AG04450 (cell line): ENCODE results near the gene EREG. TPM values are rescaled to one million over a fixed set of nuclear protein-coding genes. Genes with fewer than 3 reads are reported as not detected.
"Not testable (repeated sequence)": the region's sequence is repeated elsewhere in the genome, so short reads cannot be mapped to it uniquely, and the experiment has no call there.

Experiments used
- CTCF ChIA-PET: fragments of 300-600, 350-600 bp; formaldehyde crosslinking; extraction: SDS; loops from one replicate; lab custom pipeline; 2022; ENCODE audit warnings: antibody characterized with exemption, inconsistent platforms; lab: Charles Lee
- POLR2A ChIA-PET: fragments of 350-600 bp; formaldehyde crosslinking; extraction: SDS; loops from one replicate; lab custom pipeline; 2021; ENCODE audit warnings: antibody characterized with exemption, inconsistent platforms; lab: Yijun Ruan, JAX
- DNase-seq: peaks from one replicate; pipeline ENCODE4 v3.0.0-alpha.2; 2011; ENCODE audit warnings: low read depth, low spot score
- H3K27ac ChIP-seq: one replicate; pipeline ENCODE4 v1.5.1; 2012; ENCODE audit warnings: low read depth, low read length, control low read depth
- H3K27me3 ChIP-seq: one replicate; pipeline ENCODE4 v1.6.0; 2012; ENCODE audit warnings: low read length; ENCODE audit not compliant: control insufficient read depth, insufficient read depth
- H3K4me3 ChIP-seq: 2 replicates; pipeline ENCODE4 v1.5.1; 2011; ENCODE audit warnings: mild to moderate bottlenecking, low read depth, low read length, control low read depth
- H3K9me3 ChIP-seq: 2 replicates; pipeline ENCODE4 v1.5.1; 2012; ENCODE audit warnings: low read length; ENCODE audit not compliant: control insufficient read depth, insufficient read depth
- CTCF ChIP-seq: IDR thresholded peaks from 2 replicates; pipeline ENCODE4 v1.5.1; 2011; ENCODE audit warnings: low read depth, low read length, control low read depth, inconsistent platforms
- polyA plus RNA-seq: library from polyadenylated mRNA; depleted of rRNA; stranded (reverse); fragments of >200 nt; gene quantifications from 2 replicates; pipeline ENCODE4 v1.2.3, GENCODE V29; 2011

Gene EREG
- polyA plus RNA-seq, 1 experiment: 1.8 TPM

DNA sequence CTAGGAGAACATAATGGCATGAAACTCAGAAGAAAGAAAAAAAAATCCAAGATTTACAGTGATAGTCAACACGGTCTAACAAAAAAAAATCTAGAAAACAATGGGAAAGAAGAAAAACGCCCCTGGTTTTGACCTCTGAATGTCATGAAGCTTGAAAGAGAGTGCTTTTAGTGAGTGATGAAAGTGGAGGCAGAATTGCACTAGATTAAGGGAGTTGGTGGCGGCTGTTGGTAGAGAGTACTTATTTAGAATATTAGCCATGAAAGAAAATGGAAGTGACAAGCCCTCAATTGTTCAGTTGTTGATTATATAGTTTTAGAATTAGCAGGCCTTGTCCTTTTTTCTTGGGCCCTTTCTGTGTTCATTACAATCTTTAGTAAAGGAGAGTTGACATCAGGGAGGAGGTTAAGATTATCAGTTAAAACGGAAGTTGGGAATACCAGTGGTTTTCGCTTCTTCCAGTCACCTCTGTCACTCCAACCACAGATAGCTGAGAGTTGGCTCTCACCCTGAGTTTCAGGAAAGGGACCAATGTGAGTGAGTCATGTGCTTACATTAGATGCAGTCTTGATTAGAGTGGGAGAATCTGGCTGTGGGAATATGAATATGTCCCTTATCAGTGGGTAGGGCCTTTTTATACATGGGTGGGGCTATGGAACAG lies 29.7 kb downstream of the EREG start:
- no peak for TF ChIP-seq CTCF
- Histone ChIP-seq H3K4me3 (no peak overlapping the region), H3K27me3 (no peaks in the 10 kb centered on the region), H3K9me3 (peaks cover 8% of the 10 kb centered on the region; the same call in 1 of the 2 replicates), H3K27ac (no peak overlapping the region)
- DNase-seq: no peak
- ChIA-PET CTCF (interaction anchor here (1.4 kb wide), 1 partner anchor 137 kb away, joined by 3 read pairs; no protein-coding TSS in a partner anchor), POLR2A (no interaction called here)

DNA sequence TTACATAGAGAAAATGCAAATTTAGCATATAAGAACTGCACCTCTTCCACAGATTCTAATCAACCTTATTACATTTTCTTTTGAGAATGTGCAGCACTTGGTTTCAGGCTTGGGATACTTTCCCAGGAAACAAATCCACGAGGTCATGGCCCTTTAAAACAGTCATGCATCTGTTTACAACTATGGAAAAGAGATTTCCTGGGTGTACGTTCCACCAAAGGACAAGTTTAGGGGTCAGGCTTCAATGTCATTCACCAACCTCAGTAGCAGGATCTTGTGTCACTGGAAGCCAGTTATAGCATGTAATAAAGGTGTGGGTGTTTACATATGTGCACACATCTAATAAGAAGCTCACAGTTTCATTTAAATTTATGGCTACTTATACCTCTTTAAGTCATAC lies 30.7 kb downstream of the EREG start:
- no peak overlapping the region for H3K27ac ChIP-seq
- ChIA-PET POLR2A (no interaction called here), CTCF (interaction anchor here (0.5 to 1.4 kb wide), 2 partner anchors 18 to 136 kb away, joined by 3 to 6 read pairs; no protein-coding TSS in a partner anchor)
- H3K9me3 ChIP-seq: peaks cover 8% of the 10 kb centered on the region; the same call in 1 of the 2 replicates
- no peak overlapping the region for H3K4me3 ChIP-seq
- TF ChIP-seq CTCF: no peak
- DNase-seq: no peak
- H3K27me3 ChIP-seq: no peaks in the 10 kb centered on the region

GRCh38 chr4:74397748-74398426 lies 32.9 kb downstream of the EREG start:
- no peak for DNase-seq
- H3K4me3 ChIP-seq: no peak overlapping the region

DNA sequence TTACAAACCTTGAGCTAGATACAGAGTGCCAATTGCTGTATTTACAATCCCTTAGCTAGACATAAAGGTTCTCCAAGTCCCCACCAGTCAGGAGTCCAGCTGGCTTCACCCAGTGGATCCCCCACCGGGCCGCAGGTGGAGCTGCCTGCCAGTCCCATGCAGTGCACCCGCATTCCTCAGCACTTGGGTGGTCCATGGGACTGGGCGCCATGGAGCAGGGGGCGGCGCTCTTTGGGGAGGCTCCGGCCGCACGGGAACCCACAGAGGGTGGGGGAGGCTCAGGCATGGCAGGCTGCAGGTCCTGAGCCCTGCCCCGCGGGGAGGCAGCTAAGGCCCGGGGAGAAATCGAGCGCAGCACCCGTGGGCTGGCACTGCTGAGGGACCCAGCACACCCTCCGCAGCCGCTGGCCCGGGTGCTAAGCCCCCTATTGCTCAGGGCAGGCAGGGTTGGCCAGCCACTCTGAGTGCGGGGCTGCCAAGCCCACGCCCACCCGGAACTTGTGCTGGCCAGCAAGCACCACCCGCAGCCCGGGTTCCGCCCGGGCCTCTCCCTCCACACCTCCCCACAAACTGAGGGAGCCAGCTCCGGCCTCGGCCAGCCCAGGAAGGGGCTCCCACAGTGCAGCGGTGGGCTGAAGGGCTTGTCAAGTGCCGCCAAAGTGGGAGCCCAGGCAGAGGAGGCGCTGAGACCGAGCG lies 34.1 kb downstream of the EREG start:
- POLR2A ChIA-PET, DNase-seq, H3K4me3 ChIP-seq, H3K27me3 ChIP-seq, H3K27ac ChIP-seq, H3K9me3 ChIP-seq: not testable (repeated sequence)
- CTCF ChIA-PET: interaction anchor here (1.1 kb wide), 1 partner anchor 132 kb away, joined by 3 read pairs; no protein-coding TSS in a partner anchor

More at GRCh38 chr4:74397748-74398426, 32.9 kb downstream of the EREG start:
- ChIA-PET POLR2A (no interaction called here), CTCF (interaction anchor here (1.1 kb wide), 1 partner anchor 133 kb away, joined by 3 read pairs; no protein-coding TSS in a partner anchor)
- no peak overlapping the region for H3K27ac ChIP-seq
- H3K27me3 ChIP-seq: no peaks in the 10 kb centered on the region
- TF ChIP-seq CTCF: no peak
- peaks cover 8% of the 10 kb centered on the region; the same call in 1 of the 2 replicates for H3K9me3 ChIP-seq

DNA sequence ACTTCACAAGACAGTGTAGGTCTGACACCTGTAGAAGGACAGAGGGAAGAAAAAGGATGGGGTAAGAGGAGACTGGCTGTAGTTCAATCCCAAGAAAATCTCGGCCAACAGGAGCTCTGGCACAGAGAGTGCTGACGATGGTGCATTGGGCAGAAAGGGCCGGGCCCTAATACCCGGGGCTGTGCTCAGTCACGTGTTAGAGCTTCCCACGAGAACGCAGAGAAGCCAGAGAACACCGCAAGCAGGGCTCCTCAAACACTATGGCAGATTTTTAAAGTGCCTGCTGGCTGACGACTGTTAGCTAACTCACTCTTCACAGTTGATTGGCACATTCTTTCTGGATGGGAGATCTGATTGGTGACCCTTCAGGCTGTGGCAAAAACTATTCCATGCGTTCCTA lies 35.5 kb downstream of the EREG start:
- ChIA-PET CTCF (interaction anchor here (0.6 to 1.2 kb wide), 2 partner anchors 23 to 132 kb away, joined by 3 read pairs; no protein-coding TSS in a partner anchor), POLR2A (no interaction called here)
- H3K27me3 ChIP-seq: no peaks in the 10 kb centered on the region
- no peak for DNase-seq
- H3K27ac ChIP-seq: no peak overlapping the region
- H3K4me3 ChIP-seq: no peak overlapping the region
- H3K9me3 ChIP-seq: peaks cover 8% of the 10 kb centered on the region; the same call in 1 of the 2 replicates
- TF ChIP-seq CTCF: no peak
